Left lung (tissue), 10 donors: ENCODE results near the gene B4GALT1. TPM values are rescaled to one million over a fixed set of nuclear protein-coding genes. Genes with fewer than 3 reads are reported as not detected.

Source experiments
- ATAC-seq: fragments of 200-7000 bp; cut with Tn5 transposase; one replicate; pipeline ENCODE4 v1.9.1; 2020; ENCODE audit warnings: moderate library complexity
- DNase-seq, 4 donors: peaks; one replicate each; pipeline ENCODE4 v3.0.0-alpha.2; 2013 to 2020
- H3K27ac ChIP-seq, 2 donors: fragments of 200-600 bp; sonication (generic) in 1 of 2; one replicate each; pipeline versions ENCODE4 v1.5.0 to v1.8.0; 2020 to 2021
- H3K27me3 ChIP-seq, 2 donors: fragments of 200-600 bp; sonication (generic) in 1 of 2; one replicate each; pipeline versions ENCODE4 v1.5.0 to v1.8.0; 2020 to 2021
- H3K36me3 ChIP-seq, 2 donors: fragments of 200-600 bp; sonication (generic) in 1 of 2; one replicate each; pipeline versions ENCODE4 v1.5.0 to v1.8.0; 2020 to 2021
- H3K4me1 ChIP-seq, 2 donors: fragments of 200-600 bp; one replicate each; pipeline ENCODE4 v1.8.0; 2021
- H3K4me3 ChIP-seq, 2 donors: fragments of 200-600 bp; sonication (generic) in 1 of 2; one replicate each; pipeline versions ENCODE4 v1.5.0 to v1.8.0; 2020 to 2021; ENCODE audit warnings: mild to moderate bottlenecking in 1 of 2
- H3K9me3 ChIP-seq, 2 donors: fragments of 200-600 bp; sonication (generic) in 1 of 2; one replicate each; pipeline versions ENCODE4 v1.5.0 to v1.8.0; 2020 to 2021
- intact Hi-C, 2 donors: fragments of 100-400 bp; cut with DNase I; formaldehyde crosslinking; loops; one replicate each; pipeline versions ENCODE4 v1.11.2 to v1.14.2; 2022
- polyA plus RNA-seq, 6 donors: library from polyadenylated mRNA; unstranded; fragments of 120-200 nt; gene quantifications; one replicate each; pipeline ENCODE4 v1.2.1, GENCODE V29; 2013; ENCODE audit not compliant: insufficient read length in 6 of 6
- total RNA-seq, 2 donors: library from RNA; stranded (reverse); fragmentation: NEBNext Ultra II Directional; extraction: Animal tissue kit (Norgen Biotek cat#: 25700); gene quantifications; one replicate each; pipeline ENCODE4 v1.2.1, GENCODE V29; 2021
- TF ChIP-seq, protein P1 (sequence below), 2 donors: fragments of 200-600 bp; sonication (generic) in 1 of 2; IDR thresholded peaks; one replicate each; pipeline versions ENCODE4 v1.5.0 to v1.8.0; 2021; ENCODE audit warnings: antibody characterized with exemption in 2 of 2
- donor health status: DM: no; HTN: yes; CAD: no.
- donor health status: DM: no; HTN: no; CAD: no.

The B4GALT1 gene
- total and polyA plus RNA-seq, 8 donors = 58.8 to 107 (median 76.0) TPM

DNA sequence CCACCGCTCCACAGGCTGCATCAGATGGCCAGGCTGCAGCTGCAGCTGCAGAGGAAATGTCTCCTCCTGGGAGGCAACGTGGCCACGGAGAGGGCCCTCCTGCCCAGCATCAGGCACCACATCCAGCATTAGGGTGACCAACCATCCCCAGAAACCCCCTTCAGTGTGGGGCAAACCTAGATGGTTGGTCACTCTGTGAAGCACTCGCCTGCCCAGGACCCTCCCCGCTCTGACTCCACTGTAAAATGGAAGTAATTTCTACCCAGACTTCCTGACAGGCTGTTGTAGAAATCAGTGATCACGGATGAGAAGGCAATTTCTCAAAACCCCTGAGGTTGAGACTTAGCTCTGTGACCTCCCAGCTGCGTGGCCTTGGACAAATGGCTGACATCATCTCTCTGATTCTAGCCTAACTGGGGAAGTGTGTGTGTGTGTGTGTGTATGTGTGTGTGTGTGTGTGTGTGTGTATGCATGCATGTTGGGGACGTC, 31.6 kb downstream of the B4GALT1 start:
- H3K4me1 ChIP-seq = peaks cover 49 to 97% of the 10 kb centered on the region in 2 donors
- H3K27ac ChIP-seq = peak overlapping the region in 1 of 2 donors; percentile 81
- intact Hi-C loops = no loop called here
- no peaks in the 10 kb centered on the region for H3K27me3 ChIP-seq
- TF ChIP-seq, protein P1, sequence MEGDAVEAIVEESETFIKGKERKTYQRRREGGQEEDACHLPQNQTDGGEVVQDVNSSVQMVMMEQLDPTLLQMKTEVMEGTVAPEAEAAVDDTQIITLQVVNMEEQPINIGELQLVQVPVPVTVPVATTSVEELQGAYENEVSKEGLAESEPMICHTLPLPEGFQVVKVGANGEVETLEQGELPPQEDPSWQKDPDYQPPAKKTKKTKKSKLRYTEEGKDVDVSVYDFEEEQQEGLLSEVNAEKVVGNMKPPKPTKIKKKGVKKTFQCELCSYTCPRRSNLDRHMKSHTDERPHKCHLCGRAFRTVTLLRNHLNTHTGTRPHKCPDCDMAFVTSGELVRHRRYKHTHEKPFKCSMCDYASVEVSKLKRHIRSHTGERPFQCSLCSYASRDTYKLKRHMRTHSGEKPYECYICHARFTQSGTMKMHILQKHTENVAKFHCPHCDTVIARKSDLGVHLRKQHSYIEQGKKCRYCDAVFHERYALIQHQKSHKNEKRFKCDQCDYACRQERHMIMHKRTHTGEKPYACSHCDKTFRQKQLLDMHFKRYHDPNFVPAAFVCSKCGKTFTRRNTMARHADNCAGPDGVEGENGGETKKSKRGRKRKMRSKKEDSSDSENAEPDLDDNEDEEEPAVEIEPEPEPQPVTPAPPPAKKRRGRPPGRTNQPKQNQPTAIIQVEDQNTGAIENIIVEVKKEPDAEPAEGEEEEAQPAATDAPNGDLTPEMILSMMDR (IDR thresholded peaks at IDR 0.05) = no peak
- peaks cover 0 to 34% of the 10 kb centered on the region in 2 donors for H3K36me3 ChIP-seq
- ATAC-seq (no peak), DNase-seq (peak in 1 of 4 donors; percentile 30)
- no peak overlapping the region for H3K4me3 ChIP-seq
- no peaks in the 10 kb centered on the region for H3K9me3 ChIP-seq

DNA sequence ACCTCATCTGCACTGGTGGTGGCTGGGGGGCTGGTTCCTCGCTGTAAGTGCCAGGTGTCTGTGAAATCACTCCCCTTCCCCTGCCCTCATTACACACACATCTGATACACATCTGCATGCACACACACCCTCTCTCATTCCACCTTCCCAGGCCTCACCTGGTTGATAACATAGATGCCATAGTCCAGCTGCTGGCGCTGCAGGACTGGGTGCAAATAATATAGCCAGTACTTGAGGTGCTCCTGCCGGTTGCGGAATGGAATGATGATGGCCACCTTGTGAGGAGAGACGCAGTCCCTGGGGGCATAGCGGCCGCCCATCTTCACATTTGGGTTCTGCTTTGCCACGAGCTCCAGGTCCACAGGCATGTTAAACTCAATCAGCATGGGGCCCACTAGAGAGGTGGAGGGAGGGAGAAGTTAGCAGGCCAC, 32.1 kb downstream of the B4GALT1 start:
- no peak for ATAC-seq
- Histone ChIP-seq H3K4me1 (peaks cover 48 to 97% of the 10 kb centered on the region in 2 donors), H3K9me3 (no peaks in the 10 kb centered on the region), H3K4me3 (no peak overlapping the region), H3K27ac (peak overlapping the region in 1 of 2 donors; percentile 81), H3K36me3 (peaks cover 0 to 37% of the 10 kb centered on the region in 2 donors), H3K27me3 (no peaks in the 10 kb centered on the region)
- intact Hi-C loops = no loop called here
- TF ChIP-seq, protein P1 (IDR thresholded peaks at IDR 0.05) = no peak
- DNase-seq = no peak

DNA sequence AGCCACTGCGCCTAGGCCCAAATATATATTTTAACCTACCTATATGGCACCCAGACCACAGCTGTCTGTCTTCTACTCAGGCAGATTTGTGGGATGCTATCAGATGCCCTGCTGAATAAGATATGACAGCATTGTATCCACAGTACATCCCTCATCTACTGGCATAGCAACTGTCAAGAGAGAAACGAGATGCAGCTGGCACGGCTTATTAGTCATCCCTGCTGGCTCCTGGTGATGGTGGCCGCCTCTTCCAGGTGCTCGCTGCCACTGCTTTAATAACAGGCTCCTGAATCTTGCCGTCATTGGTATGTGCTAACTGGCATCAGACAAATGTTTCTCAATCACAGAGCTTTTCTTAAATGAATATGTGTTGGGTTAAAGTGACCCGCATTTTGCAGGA, 34.0 kb downstream of the B4GALT1 start:
- DNase-seq (peak in 1 of 4 donors; percentile 9), ATAC-seq (no peak)
- intact Hi-C loops = no loop called here
- no peak overlapping the region for H3K4me3 ChIP-seq
- H3K4me1 ChIP-seq = peaks cover 35 to 91% of the 10 kb centered on the region in 2 donors
- no peak overlapping the region for H3K27ac ChIP-seq
- H3K9me3 ChIP-seq = no peaks in the 10 kb centered on the region
- TF ChIP-seq, protein P1 (IDR thresholded peaks at IDR 0.05) = no peak
- peaks cover 0 to 54% of the 10 kb centered on the region in 2 donors for H3K36me3 ChIP-seq
- no peaks in the 10 kb centered on the region for H3K27me3 ChIP-seq

DNA sequence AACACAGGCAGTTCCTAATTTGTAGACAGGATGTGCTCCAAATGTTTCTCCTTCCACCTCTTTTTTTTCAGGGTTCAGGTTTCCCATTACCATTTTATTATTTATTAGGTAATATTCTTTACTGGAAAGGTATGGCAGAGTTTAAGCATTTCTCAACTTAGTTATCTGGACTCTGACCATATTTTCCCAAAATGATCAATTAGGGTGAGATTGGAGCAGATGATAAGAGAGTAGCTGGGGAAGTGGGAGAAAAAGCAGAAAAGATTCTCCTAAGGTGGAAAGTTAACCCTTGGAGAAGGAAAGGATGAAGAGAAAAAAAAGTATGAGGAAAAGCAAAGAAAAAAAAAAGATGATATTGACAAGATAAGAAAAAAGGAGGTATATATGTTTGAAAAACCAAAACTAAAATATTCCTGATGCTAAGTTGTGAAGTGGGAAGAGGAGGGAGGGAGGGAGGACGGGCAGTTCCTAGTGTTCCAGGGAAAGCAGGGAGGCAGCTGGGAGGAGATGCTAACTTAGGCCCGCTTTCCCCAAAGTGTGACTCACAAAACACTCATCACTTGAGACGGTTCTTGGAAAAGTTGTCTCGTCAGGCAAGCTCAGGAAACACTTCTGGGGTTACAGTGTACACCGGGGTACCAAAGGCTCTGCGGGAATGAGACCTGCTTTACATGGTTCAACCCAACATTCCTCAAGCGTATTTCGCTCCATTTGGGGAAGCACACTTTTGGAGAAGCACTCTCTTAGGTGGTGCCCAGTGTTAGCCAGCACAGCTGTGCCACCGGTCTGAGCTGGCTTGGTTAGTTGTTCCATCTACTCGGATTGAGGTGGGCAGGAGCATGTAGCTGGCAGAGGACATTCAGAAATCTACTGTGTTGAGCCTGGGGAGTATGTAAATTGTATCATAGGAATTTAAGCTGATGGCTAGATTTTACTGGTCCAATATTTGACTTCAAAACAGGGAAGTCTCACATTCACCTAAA, 35.1 kb downstream of the B4GALT1 start:
- TF ChIP-seq, protein P1 (IDR thresholded peaks at IDR 0.05) = no peak
- intact Hi-C loops = no loop called here
- Histone ChIP-seq H3K4me1 (peaks cover 27 to 80% of the 10 kb centered on the region in 2 donors), H3K36me3 (peaks cover 0 to 65% of the 10 kb centered on the region in 2 donors), H3K27me3 (no peaks in the 10 kb centered on the region), H3K9me3 (no peaks in the 10 kb centered on the region), H3K27ac (peak overlapping the region; percentile 30 to 66), H3K4me3 (no peak overlapping the region)
- ATAC-seq (peak; percentile 55), DNase-seq (peak in 1 of 4 donors; percentile 47)
